ENCODE results near the gene SYNPR.

Gene SYNPR

DNA sequence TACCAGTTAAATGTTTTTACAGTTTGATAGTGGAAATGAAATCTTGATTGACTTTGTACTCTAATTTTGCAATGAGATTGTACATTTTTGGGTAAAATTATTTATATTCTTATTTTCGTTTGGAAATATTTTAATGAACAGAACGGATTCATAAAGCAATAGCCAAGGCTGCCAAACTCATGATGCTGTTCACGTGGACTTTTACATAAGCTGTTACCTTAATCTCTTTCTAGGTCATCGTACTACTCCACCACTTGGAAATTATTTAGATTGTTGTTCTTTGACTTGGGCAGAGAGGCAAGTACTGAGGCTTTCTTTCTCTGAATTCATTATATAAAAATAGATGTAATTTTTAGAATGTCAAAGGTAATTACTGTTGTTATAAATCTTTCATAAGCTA is 16.2 kb downstream of the SYNPR start:
- no peaks in the 10 kb centered on the region for H3K27me3 ChIP-seq (replicated peaks; ENCODE audit: control insufficient read depth, insufficient read depth, low read length)
- TF ChIP-seq, protein P1, sequence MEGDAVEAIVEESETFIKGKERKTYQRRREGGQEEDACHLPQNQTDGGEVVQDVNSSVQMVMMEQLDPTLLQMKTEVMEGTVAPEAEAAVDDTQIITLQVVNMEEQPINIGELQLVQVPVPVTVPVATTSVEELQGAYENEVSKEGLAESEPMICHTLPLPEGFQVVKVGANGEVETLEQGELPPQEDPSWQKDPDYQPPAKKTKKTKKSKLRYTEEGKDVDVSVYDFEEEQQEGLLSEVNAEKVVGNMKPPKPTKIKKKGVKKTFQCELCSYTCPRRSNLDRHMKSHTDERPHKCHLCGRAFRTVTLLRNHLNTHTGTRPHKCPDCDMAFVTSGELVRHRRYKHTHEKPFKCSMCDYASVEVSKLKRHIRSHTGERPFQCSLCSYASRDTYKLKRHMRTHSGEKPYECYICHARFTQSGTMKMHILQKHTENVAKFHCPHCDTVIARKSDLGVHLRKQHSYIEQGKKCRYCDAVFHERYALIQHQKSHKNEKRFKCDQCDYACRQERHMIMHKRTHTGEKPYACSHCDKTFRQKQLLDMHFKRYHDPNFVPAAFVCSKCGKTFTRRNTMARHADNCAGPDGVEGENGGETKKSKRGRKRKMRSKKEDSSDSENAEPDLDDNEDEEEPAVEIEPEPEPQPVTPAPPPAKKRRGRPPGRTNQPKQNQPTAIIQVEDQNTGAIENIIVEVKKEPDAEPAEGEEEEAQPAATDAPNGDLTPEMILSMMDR (IDR thresholded peaks at IDR 0.05; ENCODE audit: insufficient read depth, low read length, poor library complexity, severe bottlenecking), result no peak

DNA sequence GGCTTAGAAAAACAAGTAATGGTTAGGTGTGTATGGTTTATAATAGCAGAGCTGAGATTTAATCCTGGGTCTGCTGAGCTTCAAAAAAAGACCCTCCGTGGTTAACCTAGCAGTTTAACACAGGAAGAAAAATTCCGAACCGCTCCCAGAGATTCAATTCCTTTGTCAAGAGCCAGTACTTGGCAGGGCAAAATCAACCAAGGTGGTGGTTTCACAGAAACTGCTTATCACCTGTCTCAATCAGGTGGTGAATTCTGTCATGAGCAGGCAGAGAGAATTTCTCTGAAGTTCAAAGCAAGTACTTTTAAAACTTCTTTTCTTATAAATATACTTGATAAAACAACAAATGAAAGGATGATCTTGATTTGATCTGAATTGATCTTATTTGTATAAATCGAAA is 17.2 kb downstream of the SYNPR start:
- Histone ChIP-seq H3K36me3 (ENCODE audit: control insufficient read depth, insufficient read depth, low read length) (no peaks in the 10 kb centered on the region), H3K4me3 (replicated peaks; ENCODE audit: low read depth, low read length) (no peak overlapping the region), H3K27me3 (replicated peaks; ENCODE audit: control insufficient read depth, insufficient read depth, low read length) (no peaks in the 10 kb centered on the region)
- no peak for DNase-seq (ENCODE audit: extremely low read depth, insufficient read length)
- TF ChIP-seq, protein P1 (IDR thresholded peaks at IDR 0.05; ENCODE audit: insufficient read depth, low read length, poor library complexity, severe bottlenecking), result no peak

More for the DNA sequence above, 16.2 kb downstream of the SYNPR start:
- no peak overlapping the region for H3K4me3 ChIP-seq (replicated peaks; ENCODE audit: low read depth, low read length)
- no peaks in the 10 kb centered on the region for H3K36me3 ChIP-seq (ENCODE audit: control insufficient read depth, insufficient read depth, low read length)
- no peak for DNase-seq (ENCODE audit: extremely low read depth, insufficient read length)

DNA sequence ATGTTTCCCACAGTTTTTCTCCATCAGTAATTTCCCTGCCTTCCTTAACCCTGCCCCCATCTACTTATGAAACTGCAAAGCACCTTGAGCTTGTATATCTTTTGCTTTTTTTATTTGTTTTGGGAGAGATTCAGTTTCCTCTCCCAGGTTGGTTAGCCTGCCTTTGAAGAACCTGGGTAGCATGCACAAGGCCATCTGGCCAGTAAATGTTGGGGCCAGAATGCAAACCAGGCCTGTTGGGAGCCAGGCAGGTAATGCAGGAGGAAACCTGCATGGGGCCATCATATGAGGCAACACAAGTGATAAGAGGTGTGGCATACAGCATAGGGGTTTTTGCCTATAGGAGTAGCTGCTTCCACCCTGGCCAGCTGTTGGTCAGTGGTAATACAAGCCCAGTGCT is 17.7 kb downstream of the SYNPR start:
- H3K4me3 ChIP-seq (replicated peaks; ENCODE audit: low read depth, low read length), result no peak overlapping the region
- no peak for DNase-seq (ENCODE audit: extremely low read depth, insufficient read length)
- H3K27me3 ChIP-seq (replicated peaks; ENCODE audit: control insufficient read depth, insufficient read depth, low read length), result no peaks in the 10 kb centered on the region
- no peaks in the 10 kb centered on the region for H3K36me3 ChIP-seq (ENCODE audit: control insufficient read depth, insufficient read depth, low read length)
- TF ChIP-seq, protein P1 (IDR thresholded peaks at IDR 0.05; ENCODE audit: insufficient read depth, low read length, poor library complexity, severe bottlenecking), result no peak

DNA sequence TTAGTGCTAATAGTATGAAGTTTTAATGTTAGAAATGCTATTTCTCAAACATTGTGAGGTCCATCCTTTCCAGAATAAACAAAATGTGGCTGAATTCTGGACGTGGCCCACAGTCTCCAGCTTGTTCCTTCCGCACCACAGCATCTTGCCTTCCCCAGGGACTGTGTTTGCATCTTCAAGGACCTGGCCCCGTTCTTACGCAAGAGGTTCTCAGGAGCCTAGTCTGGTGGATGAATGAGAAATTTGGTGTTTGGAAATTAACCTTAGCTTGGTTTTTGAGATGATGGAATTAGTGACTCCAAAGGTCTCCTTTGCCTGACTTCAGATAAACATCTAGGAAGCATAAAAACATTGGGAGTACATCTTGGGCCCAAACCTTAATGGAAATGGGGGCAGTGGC is 18.1 kb downstream of the SYNPR start:
- H3K27me3 ChIP-seq (replicated peaks; ENCODE audit: control insufficient read depth, insufficient read depth, low read length), result no peaks in the 10 kb centered on the region
- DNase-seq (ENCODE audit: extremely low read depth, insufficient read length), result no peak
- no peak overlapping the region for H3K4me3 ChIP-seq (replicated peaks; ENCODE audit: low read depth, low read length)
- TF ChIP-seq, protein P1 (IDR thresholded peaks at IDR 0.05; ENCODE audit: insufficient read depth, low read length, poor library complexity, severe bottlenecking), result no peak
- H3K36me3 ChIP-seq (ENCODE audit: control insufficient read depth, insufficient read depth, low read length), result no peaks in the 10 kb centered on the region

DNA sequence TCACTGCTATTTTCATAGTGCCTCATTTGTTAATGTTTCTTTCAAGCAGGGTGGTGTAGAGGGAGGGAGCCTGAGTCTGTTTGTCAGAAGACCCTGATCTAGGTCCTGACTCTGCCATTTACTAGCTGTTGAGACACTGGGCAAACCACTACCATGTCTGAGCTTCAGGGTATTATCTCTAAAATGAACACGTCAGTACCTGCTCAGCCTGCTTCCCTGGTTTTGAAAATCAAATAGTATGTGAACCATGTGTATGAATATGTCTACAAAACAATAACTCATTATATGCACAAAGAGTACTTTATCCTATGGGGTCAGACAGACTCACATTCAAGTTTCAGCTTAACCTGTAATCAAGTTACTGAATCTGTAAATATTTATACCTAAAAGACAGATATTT is 25.1 kb downstream of the SYNPR start:
- no peak for DNase-seq (ENCODE audit: extremely low read depth, insufficient read length)
- H3K36me3 ChIP-seq (ENCODE audit: control insufficient read depth, insufficient read depth, low read length), result no peaks in the 10 kb centered on the region
- H3K27me3 ChIP-seq (replicated peaks; ENCODE audit: control insufficient read depth, insufficient read depth, low read length), result no peaks in the 10 kb centered on the region
- TF ChIP-seq, protein P1 (IDR thresholded peaks at IDR 0.05; ENCODE audit: insufficient read depth, low read length, poor library complexity, severe bottlenecking), result no peak
- no peak overlapping the region for H3K4me3 ChIP-seq (replicated peaks; ENCODE audit: low read depth, low read length)

DNA sequence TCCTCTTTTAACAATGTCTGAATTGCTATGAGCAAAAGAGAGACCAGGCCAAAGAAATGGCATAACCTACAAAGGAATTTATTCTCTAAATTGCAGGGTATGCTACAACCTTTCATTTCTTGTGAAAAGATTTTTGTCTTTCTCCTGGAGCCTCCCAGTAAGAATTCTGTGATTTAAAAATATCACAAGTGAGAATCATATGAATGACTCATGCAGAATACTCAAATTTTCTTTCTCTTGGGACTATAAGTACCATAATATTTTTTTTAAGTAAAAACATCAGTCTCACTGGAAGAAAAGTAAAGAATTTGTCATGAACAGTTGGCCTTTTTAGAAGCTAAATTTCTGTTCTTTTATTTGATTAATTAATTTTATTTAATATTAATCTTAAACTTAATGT is 26.3 kb downstream of the SYNPR start:
- Histone ChIP-seq H3K27me3 (replicated peaks; ENCODE audit: control insufficient read depth, insufficient read depth, low read length) (no peaks in the 10 kb centered on the region), H3K36me3 (ENCODE audit: control insufficient read depth, insufficient read depth, low read length) (no peaks in the 10 kb centered on the region), H3K4me3 (replicated peaks; ENCODE audit: low read depth, low read length) (no peak overlapping the region)
- TF ChIP-seq, protein P1 (IDR thresholded peaks at IDR 0.05; ENCODE audit: insufficient read depth, low read length, poor library complexity, severe bottlenecking), result no peak
- no peak for DNase-seq (ENCODE audit: extremely low read depth, insufficient read length)

Data from GM06990 (cell line).